Prostate gland (tissue), 2 donors: ENCODE measurements around the gene PFN3. TPM values are rescaled to one million over a fixed set of nuclear protein-coding genes. Genes with fewer than 3 reads are reported as not detected.

Experiments used
- DNase-seq: peaks from one replicate; pipeline ENCODE4 v3.0.0-alpha.2; 2019; ENCODE audit warnings: low spot score
- H3K27ac ChIP-seq, 2 donors: fragments of 200-600 bp; sonication (generic); 2 replicates each; pipeline ENCODE4 v1.5.1; 2017 to 2019
- H3K27me3 ChIP-seq: fragments of 200-600 bp; sonication (generic); replicated peaks from 2 replicates; pipeline ENCODE4 v1.5.1; 2019; ENCODE audit not compliant: insufficient read depth
- H3K36me3 ChIP-seq, 2 donors: fragments of 200-600 bp; sonication (generic); 1 replicate in 1 of 2; 2 replicates in 1 of 2; pipeline versions ENCODE4 v1.5.1 to v1.8.1; 2017 to 2019
- H3K4me1 ChIP-seq: fragments of 200-600 bp; sonication (generic); replicated peaks from 2 replicates; pipeline ENCODE4 v1.5.1; 2019
- H3K4me3 ChIP-seq, 2 donors: fragments of 200-600 bp; sonication (generic); 2 replicates each; pipeline ENCODE4 v1.5.1; 2017 to 2019
- H3K9me3 ChIP-seq: fragments of 200-600 bp; sonication (generic); 2 replicates; pipeline ENCODE4 v1.5.1; 2017
- POLR2A ChIP-seq: fragments of 450-650 bp; IDR thresholded peaks from one replicate; pipeline ENCODE4 v1.6.1; 2016; ENCODE audit warnings: antibody characterized with exemption, mild to moderate bottlenecking
- POLR2AphosphoS5 ChIP-seq: sonication (generic); formaldehyde crosslinking; IDR thresholded peaks from one replicate; pipeline ENCODE4 v1.6.1; 2017; ENCODE audit warnings: antibody characterized with exemption
- WGBS: methylation state at CpG from one replicate; pipeline ENCODE4 v1.1.5; 2018; 5-methylcytosine and 5-hydroxymethylcytosine counted together
- intact Hi-C: fragments of 100-400 bp; cut with DNase I; formaldehyde crosslinking; loops from one replicate; pipeline ENCODE4 v1.14.2; 2022
- total RNA-seq, 2 donors: library from RNA; depleted of rRNA; stranded (reverse); fragments of >200 nt; gene quantifications; one replicate each; pipeline ENCODE4 v1.1.0, GENCODE V29; 2016
- TF ChIP-seq, protein P1 (sequence below), 4 experiments: fragments of 200-600 bp in 2 of 4; fragments of 450-650 bp in 2 of 4; sonication (generic) in 2 of 4; IDR thresholded peaks; 1 replicate in 3 of 4; 2 replicates in 1 of 4; pipeline ENCODE4 v1.5.1; 2016 to 2019; ENCODE audit warnings: antibody characterized with exemption in 4 of 4, mild to moderate bottlenecking in 2 of 4, moderate library complexity in 2 of 4

PFN3 gene
- total RNA-seq, 2 donors from 2014 or later, result not detected

DNA sequence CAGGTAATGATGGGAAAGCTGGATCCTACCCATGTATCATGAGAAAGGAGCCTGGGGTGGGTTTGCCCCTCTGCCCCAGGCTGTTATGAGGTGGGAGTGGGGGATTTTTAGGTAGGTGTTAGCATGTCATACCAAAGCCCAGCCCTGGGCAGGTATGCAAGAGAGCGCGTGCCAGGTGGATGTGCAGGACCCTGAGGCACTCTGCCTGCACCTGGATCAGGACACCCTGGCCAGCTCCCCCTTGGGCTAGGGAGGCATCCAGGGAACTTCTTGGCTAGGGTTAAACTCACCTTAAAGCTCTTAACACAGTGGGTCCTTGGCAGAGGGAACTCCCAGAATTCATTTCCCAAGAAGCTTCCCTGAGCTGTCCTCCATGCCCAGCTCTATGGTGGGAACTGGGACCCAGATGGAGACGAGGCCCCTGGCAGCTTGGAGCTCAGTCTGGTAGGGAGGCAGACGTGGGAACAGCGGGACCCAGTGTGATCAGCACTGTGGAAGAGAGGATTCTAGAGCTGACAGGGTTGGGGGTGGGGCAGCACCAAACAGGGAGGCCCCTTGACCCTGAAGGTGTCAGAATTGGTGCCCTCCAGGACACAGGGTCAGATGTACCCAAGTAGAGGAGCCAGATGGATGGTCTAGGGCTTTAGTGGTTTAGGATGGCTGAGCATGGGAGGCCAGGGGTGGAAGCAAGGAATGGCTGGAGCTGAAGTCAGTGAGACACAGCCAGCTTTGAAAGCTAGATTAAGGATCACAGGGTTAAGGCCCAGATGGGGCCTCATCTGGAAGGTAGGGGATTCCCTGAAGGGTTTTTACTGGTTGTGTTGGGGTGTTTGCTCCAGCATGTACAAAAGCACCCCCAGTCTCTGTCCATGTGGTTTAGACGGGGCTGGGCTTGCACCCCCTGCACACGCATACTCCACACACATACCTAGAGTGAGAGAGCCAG, 43.9 kb upstream of the PFN3 start:
- no peaks in the 10 kb centered on the region for H3K36me3 ChIP-seq
- no peaks in the 10 kb centered on the region for H3K9me3 ChIP-seq
- no peak overlapping the region for H3K27ac ChIP-seq
- no peaks in the 10 kb centered on the region for H3K27me3 ChIP-seq
- intact Hi-C loops, result no loop called here
- H3K4me3 ChIP-seq, result no peak overlapping the region
- DNase-seq, result no peak
- 60% methylated on average over 7 of the region's 7 CpGs for WGBS
- no peak for TF ChIP-seq POLR2A
- TF ChIP-seq, protein P1, sequence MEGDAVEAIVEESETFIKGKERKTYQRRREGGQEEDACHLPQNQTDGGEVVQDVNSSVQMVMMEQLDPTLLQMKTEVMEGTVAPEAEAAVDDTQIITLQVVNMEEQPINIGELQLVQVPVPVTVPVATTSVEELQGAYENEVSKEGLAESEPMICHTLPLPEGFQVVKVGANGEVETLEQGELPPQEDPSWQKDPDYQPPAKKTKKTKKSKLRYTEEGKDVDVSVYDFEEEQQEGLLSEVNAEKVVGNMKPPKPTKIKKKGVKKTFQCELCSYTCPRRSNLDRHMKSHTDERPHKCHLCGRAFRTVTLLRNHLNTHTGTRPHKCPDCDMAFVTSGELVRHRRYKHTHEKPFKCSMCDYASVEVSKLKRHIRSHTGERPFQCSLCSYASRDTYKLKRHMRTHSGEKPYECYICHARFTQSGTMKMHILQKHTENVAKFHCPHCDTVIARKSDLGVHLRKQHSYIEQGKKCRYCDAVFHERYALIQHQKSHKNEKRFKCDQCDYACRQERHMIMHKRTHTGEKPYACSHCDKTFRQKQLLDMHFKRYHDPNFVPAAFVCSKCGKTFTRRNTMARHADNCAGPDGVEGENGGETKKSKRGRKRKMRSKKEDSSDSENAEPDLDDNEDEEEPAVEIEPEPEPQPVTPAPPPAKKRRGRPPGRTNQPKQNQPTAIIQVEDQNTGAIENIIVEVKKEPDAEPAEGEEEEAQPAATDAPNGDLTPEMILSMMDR (IDR thresholded peaks at IDR 0.05), result no peak
- no peak for TF ChIP-seq POLR2AphosphoS5
- H3K4me1 ChIP-seq, result peaks cover 4% of the 10 kb centered on the region

DNA sequence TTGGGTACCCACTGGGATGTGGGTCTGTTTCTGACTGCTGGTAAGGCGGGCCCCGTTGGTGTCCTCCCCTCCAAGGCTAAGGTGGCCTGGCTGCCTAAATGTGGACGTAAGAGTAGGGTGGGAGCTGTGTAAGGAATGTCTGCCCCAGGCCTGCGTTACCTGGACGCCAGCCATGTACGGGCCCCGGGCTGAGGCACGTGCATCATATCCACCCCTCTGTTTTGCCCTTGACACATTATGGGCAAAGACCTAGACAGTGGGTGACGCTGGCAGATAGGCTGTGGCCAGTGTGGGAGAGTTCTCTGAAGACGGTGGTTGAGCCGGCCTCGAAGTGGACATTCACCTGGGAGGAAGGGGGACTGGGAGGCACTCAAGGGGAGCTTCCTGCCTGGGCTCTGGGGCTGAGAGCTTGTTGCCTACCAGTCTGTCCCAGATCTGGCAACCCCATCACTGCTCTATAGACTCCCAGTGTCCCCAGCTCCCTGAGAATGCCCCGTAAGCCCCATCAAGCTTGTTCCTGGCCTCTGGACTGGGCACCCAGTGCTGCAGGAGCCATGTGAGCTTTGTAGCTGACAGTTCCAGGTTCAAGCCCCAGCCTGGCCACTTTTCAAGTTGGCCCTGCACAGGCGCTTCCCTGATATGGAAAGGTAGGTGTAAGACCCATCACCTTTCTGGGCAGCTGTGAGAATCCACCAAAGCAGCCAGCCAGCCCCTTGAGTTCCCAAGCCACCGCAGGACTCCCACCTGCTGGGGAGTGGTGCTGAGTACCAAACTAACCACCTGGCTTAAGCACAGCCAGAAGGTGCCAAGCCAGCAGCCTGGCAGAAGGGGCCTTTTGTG, 42.9 kb upstream of the PFN3 start:
- WGBS, result 69% methylated on average over 15 of the region's 15 CpGs
- no peak for DNase-seq
- H3K9me3 ChIP-seq, result no peaks in the 10 kb centered on the region
- H3K27ac ChIP-seq, result no peak overlapping the region
- H3K36me3 ChIP-seq, result no peaks in the 10 kb centered on the region
- peaks cover 4% of the 10 kb centered on the region for H3K4me1 ChIP-seq
- intact Hi-C loops, result no loop called here
- no peak overlapping the region for H3K4me3 ChIP-seq
- H3K27me3 ChIP-seq, result no peaks in the 10 kb centered on the region
- TF ChIP-seq, protein P1 (IDR thresholded peaks at IDR 0.05), result no peak
- TF ChIP-seq POLR2AphosphoS5 (no peak), POLR2A (no peak)

DNA sequence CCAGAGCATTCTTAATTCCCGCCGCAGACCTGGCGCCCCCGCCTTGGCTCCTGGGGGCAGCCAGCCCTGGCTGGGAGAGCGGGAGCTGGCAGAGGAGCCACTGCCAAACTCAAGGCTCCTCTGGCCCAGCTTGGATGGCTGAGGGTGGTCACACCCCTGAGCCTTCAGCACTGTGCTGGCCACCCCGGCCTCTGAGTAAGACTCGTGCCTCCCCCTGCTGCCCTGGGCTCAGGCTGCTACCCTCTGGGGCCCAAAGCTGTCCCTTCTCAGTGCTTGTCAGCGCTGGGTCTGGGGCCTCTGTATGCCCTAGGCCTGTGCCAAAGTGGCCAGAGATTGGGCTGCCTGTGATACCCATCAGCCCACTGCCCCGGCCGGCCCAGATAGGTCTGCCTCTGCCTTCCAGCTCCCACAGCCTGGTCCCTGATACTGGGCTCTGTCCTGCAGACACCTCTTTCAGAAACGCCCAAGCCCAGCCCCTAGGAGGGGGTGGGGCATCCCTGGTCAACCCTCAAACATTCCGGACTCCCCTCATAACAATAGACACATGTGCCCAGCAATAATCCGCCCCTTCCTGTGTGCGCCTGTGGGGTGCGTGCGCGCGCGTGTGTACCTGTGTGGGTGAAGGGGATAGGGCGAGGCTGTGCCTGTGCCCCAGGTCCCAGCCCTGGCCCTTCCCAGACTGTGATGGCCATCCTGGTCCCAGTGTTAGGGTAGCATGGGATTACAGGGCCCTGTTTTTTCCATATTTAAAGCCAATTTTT, 41.8 kb upstream of the PFN3 start:
- WGBS, result 89% methylated on average over 20 of the region's 20 CpGs
- Histone ChIP-seq H3K27ac (no peak overlapping the region), H3K9me3 (no peaks in the 10 kb centered on the region), H3K27me3 (no peaks in the 10 kb centered on the region), H3K4me3 (no peak overlapping the region), H3K4me1 (peaks cover 3% of the 10 kb centered on the region), H3K36me3 (no peaks in the 10 kb centered on the region)
- intact Hi-C loops, result no loop called here
- no peak for DNase-seq
- no peak for TF ChIP-seq POLR2A
- no peak for TF ChIP-seq POLR2AphosphoS5
- TF ChIP-seq, protein P1 (IDR thresholded peaks at IDR 0.05), result no peak

DNA sequence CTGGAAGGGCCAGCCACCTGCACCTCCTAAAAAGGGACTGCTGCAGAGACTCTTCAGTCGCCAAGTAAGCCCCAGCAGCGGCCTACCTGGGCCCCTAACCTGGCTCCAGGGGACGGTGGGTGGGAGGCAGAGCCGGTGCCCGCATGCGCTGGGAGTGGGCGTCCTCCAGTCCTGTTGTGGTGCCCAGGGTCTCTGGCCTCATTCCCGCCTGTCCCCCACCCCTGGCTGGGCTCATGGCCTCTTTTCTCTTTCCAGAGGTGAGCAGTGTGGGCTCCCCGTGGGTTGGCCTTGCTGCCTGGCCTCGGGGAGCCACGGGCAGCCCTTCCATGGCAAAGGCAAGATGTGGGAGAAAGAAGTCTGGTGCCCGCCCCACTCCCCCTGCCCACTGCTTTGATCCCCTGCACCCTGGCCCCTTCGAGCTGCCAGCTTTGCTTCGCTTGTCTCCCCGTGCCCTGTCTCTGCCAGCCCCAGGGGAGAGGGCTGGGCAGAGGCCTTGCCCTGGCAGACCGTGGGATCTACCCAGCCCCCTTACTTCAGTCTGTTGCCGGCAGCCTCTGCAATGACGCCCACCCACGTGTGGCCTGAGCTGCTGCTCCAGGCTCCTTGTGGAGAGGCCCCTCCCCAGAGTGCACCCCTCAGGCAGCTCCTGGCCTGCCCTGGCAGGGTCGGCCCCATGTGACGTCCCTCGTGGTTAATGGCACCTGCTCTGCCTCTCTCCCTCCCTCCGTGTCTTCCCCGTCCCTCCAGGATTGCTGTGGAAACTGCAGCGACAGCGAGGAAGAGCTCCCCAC, 40.7 kb upstream of the PFN3 start:
- no peaks in the 10 kb centered on the region for H3K4me1 ChIP-seq
- intact Hi-C loops, result no loop called here
- no peaks in the 10 kb centered on the region for H3K27me3 ChIP-seq
- no peak for DNase-seq
- H3K9me3 ChIP-seq, result no peaks in the 10 kb centered on the region
- H3K36me3 ChIP-seq, result peaks cover 0 to 5% of the 10 kb centered on the region in 2 donors
- no peak overlapping the region for H3K27ac ChIP-seq
- 82% methylated on average over 26 of the region's 26 CpGs for WGBS
- TF ChIP-seq POLR2AphosphoS5, result no peak
- no peak for TF ChIP-seq POLR2A
- TF ChIP-seq, protein P1 (IDR thresholded peaks at IDR 0.05), result no peak
- no peak overlapping the region for H3K4me3 ChIP-seq
